HG03066 (cell line): ENCODE measurements around the gene CKB.

ENCODE experiments used
- ATAC-seq: cut with Tn5 transposase; IDR thresholded peaks from one replicate; pipeline ENCODE4 v1.9.1; 2021; ENCODE audit warnings: low read depth; ENCODE audit not compliant: unreplicated experiment

Gene CKB

GRCh38 chr14:103539056-103539825, 16.6 kb upstream of the CKB start:
- no peak for ATAC-seq

- no peak for ATAC-seq
These were observed 15.8 kb upstream of the CKB start for GRCh38 chr14:103538291-103539055.

- no peak for ATAC-seq
These were observed 14.8 kb upstream of the CKB start for GRCh38 chr14:103537175-103537990.

- no peak for ATAC-seq
These were observed 14.1 kb upstream of the CKB start for GRCh38 chr14:103536693-103537092.

- no peak for ATAC-seq
These were observed 13.4 kb upstream of the CKB start for GRCh38 chr14:103535891-103536565.

GRCh38 chr14:103535081-103535890, 12.7 kb upstream of the CKB start:
- no peak for ATAC-seq

- no peak for ATAC-seq
These were observed 12.0 kb upstream of the CKB start for GRCh38 chr14:103534576-103535061.

- no peak for ATAC-seq
These were observed 11.5 kb upstream of the CKB start for GRCh38 chr14:103533999-103534575.

- ATAC-seq: no peak
These were observed 10.7 kb upstream of the CKB start for GRCh38 chr14:103533137-103533998.

- ATAC-seq: no peak
These were observed 9.8 kb upstream of the CKB start for GRCh38 chr14:103532216-103533136.

GRCh38 chr14:103531421-103532215, 9.0 kb upstream of the CKB start:
- ATAC-seq: no peak

GRCh38 chr14:103530831-103531230, 8.2 kb upstream of the CKB start:
- ATAC-seq: no peak

- ATAC-seq: no peak
These were observed 7.8 kb upstream of the CKB start for GRCh38 chr14:103530390-103530789.

GRCh38 chr14:103529383-103530365, 7.0 kb upstream of the CKB start:
- ATAC-seq: no peak
